HFFc6 (cell line): Measurements from ENCODE around the gene GOLGA6A. TPM values are rescaled to one million over a fixed set of nuclear protein-coding genes. Genes with fewer than 3 reads are reported as not detected.

Source experiments
- DNase-seq: peaks from one replicate; pipeline ENCODE4 v3.0.0-alpha.2; 2018
- H3K27ac Mint-ChIP-seq: 2 replicates; pipeline ENCODE4 v1.8.0; 2020; ENCODE audit warnings: mild to moderate bottlenecking, mixed read lengths
- H3K27me3 Mint-ChIP-seq: 2 replicates; pipeline ENCODE4 v1.8.0; 2021; ENCODE audit warnings: mild to moderate bottlenecking, moderate library complexity, mixed read lengths; ENCODE audit not compliant: insufficient read depth
- H3K36me3 Mint-ChIP-seq: 2 replicates; pipeline ENCODE4 v1.8.0; 2021; ENCODE audit warnings: low read depth, mixed read lengths
- H3K4me1 Mint-ChIP-seq: 2 replicates; pipeline ENCODE4 v1.8.0; 2020; ENCODE audit warnings: low read depth, mixed read lengths
- H3K4me3 Mint-ChIP-seq: 2 replicates; pipeline ENCODE4 v1.8.0; 2020; ENCODE audit warnings: mild to moderate bottlenecking, moderate library complexity, mixed read lengths
- H3K9me3 Mint-ChIP-seq: 2 replicates; pipeline ENCODE4 v1.8.0; 2020; ENCODE audit warnings: mild to moderate bottlenecking, mixed read lengths
- total RNA-seq, 6 experiments: library from RNA; stranded (reverse); fragmentation: NEBNext Ultra II Directional; extraction: Animal tissue kit (Norgen Biotek cat#: 25700); gene quantifications; 2 replicates in 1 of 6; 3 replicates in 5 of 6; pipeline ENCODE4 v1.2.3, GENCODE V29; 2021
- TF ChIP-seq, protein P1 (sequence below): fragments of 200-600 bp; sonication (generic); IDR thresholded peaks from 2 replicates; pipeline ENCODE4 v1.5.0; 2021; ENCODE audit warnings: antibody characterized with exemption, mild to moderate bottlenecking

Gene GOLGA6A
- total RNA-seq, 6 experiments from 2014 or later, result not detected

DNA sequence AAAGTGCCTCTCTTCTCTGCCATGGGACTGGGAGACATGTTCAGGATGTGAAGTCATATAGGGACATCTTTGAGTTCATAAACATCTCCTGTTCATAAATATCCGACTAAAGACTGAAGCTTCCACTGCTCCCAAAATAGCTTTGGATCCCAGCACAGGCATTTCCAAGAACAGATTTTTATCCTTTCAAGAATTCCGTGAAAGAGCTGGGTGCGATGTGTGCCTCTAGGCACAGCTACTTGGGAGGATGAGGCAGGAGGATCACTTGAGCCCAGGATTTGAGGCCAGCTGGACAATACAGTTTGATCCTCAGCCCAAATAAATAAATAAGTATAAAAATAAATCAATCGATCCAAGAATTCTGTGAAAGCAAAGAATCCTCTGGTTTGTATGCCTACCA lies 41.3 kb upstream of the GOLGA6A start:
- H3K36me3 Mint-ChIP-seq, result no peaks in the 10 kb centered on the region
- no peaks in the 10 kb centered on the region for H3K9me3 Mint-ChIP-seq
- no peak overlapping the region for H3K27ac Mint-ChIP-seq
- no peak for DNase-seq
- H3K4me1 Mint-ChIP-seq, result peaks cover 6% of the 10 kb centered on the region; the same call in 1 of the 2 replicates
- TF ChIP-seq, protein P1, sequence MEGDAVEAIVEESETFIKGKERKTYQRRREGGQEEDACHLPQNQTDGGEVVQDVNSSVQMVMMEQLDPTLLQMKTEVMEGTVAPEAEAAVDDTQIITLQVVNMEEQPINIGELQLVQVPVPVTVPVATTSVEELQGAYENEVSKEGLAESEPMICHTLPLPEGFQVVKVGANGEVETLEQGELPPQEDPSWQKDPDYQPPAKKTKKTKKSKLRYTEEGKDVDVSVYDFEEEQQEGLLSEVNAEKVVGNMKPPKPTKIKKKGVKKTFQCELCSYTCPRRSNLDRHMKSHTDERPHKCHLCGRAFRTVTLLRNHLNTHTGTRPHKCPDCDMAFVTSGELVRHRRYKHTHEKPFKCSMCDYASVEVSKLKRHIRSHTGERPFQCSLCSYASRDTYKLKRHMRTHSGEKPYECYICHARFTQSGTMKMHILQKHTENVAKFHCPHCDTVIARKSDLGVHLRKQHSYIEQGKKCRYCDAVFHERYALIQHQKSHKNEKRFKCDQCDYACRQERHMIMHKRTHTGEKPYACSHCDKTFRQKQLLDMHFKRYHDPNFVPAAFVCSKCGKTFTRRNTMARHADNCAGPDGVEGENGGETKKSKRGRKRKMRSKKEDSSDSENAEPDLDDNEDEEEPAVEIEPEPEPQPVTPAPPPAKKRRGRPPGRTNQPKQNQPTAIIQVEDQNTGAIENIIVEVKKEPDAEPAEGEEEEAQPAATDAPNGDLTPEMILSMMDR, result no peak
- H3K4me3 Mint-ChIP-seq, result no peak overlapping the region
- peaks cover 57% of the 10 kb centered on the region for H3K27me3 Mint-ChIP-seq

DNA sequence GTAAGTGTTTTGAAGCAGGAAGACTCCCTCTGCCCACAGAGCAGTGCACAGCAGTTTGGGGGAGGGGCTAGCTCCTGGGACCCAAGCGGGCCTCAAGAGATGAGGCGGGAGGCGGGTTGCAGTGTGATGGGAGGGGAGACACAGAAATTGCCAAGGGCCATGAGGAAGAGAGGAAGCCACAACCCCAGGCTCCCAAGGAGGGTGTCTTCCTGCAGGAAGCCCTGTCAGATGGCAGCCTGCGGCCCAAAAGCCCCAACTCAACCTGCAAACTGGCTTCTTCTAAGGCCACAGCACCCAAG lies 40.7 kb upstream of the GOLGA6A start:
- TF ChIP-seq, protein P1, result no peak
- DNase-seq, result no peak
- Mint-ChIP-seq H3K27ac (no peak overlapping the region), H3K4me1 (peaks cover 6% of the 10 kb centered on the region; the same call in 1 of the 2 replicates), H3K9me3 (no peaks in the 10 kb centered on the region), H3K27me3 (peaks cover 58% of the 10 kb centered on the region), H3K4me3 (no peak overlapping the region), H3K36me3 (no peaks in the 10 kb centered on the region)

DNA sequence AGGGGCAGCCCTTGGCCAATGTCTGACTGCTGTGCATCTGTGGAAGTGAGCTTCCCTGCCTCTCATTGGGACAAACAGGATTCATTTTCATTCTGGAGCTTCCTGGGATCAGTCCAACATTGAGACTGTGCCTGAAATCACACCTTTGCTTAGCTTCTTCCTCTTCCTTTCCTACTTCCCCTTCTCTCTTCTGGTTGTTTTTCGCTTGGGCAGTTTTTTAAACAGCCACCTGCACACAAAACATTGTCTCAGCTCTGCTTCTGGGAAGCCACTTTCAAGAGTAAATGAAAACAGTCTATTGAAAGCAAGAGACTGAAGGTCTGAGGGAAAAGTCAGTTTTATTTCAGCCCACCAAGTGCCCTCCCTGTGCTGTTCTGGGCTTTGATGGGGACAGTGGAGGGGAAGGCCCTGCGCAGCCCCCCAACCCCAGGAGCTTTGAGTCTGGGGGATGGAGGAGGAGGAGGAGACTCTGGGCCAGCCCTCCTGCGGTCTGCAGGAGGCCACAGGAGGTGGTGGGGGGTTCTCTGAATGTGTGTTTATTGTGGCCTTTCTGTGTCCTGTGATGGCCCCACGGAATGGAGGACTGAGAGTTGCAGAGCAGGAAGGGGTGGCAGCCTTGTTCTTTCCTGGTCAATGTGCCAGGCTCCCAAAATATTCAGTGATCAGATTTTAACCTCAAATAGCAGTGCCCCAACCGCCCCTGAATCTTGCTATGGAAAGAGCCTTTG lies 40.2 kb upstream of the GOLGA6A start:
- no peak for DNase-seq
- Mint-ChIP-seq H3K36me3 (no peaks in the 10 kb centered on the region), H3K4me3 (no peak overlapping the region), H3K4me1 (peaks cover 6% of the 10 kb centered on the region; the same call in 1 of the 2 replicates), H3K9me3 (no peaks in the 10 kb centered on the region), H3K27ac (no peak overlapping the region), H3K27me3 (peaks cover 63% of the 10 kb centered on the region)
- TF ChIP-seq, protein P1, result no peak

DNA sequence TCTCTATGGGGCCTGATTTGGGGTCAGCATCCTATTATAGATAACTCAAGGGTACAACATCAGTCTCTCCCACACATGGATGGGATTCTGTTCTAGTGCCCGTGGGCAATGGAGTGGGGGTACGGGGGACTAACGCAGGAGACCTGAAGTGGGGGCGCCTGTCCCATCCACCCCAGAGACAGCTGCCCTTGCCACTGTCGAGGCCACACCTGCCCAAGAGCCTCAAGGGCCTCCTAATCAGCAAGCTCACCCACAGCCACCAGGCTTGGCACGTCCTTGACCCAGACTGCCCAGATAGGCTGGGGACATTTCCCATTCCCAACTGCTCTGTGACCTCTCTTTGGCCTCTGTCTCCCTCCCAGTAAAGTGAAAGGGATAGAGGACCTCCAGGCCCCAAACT lies 39.5 kb upstream of the GOLGA6A start:
- H3K4me1 Mint-ChIP-seq, result peaks cover under 1% of the 10 kb centered on the region; the same call in 1 of the 2 replicates
- H3K27me3 Mint-ChIP-seq, result peaks cover 65% of the 10 kb centered on the region
- no peak overlapping the region for H3K4me3 Mint-ChIP-seq
- no peak for DNase-seq
- H3K9me3 Mint-ChIP-seq, result no peaks in the 10 kb centered on the region
- TF ChIP-seq, protein P1, result no peak
- H3K27ac Mint-ChIP-seq, result no peak overlapping the region
- H3K36me3 Mint-ChIP-seq, result no peaks in the 10 kb centered on the region

DNA sequence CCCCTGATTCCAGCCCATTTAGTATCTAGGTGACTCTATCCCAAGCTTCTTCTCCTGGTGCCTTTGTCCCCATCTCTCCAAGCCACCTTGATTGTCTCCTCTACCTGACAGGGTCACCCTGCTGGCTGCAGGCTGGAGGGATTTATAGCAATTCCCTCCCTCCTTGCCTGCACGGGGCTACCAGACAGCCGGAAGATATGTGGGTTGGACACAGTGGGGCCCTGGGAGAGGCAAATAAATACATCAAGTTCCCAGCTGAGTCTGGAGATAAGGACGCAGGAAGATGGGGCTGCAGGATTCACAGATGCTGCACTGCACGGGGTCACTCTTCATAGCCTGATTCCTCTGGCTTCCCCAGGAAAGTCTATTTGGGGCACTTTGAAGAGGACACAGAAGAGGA lies 38.7 kb upstream of the GOLGA6A start:
- Mint-ChIP-seq H3K4me3 (no peak overlapping the region), H3K27ac (no peak overlapping the region), H3K9me3 (no peaks in the 10 kb centered on the region), H3K36me3 (no peaks in the 10 kb centered on the region), H3K4me1 (no peaks in the 10 kb centered on the region), H3K27me3 (peaks cover 67% of the 10 kb centered on the region)
- no peak for DNase-seq
- TF ChIP-seq, protein P1, result no peak
